Measurements from ENCODE around the gene RAB39A. TPM values are rescaled to one million over a fixed set of nuclear protein-coding genes. Genes with fewer than 3 reads are reported as not detected.

The RAB39A gene
- total RNA-seq, 2 experiments from 2014 or later, result 0.28 TPM; not detected in 1

Other genes starting within 250 kb of the RAB39A start
- not detected for gene SLN, start 216.4 kb upstream of the RAB39A start, total RNA-seq
- gene SLC35F2, start 69.7 kb upstream of the RAB39A start, total RNA-seq, result 10 to 100 TPM; 10.3 to 13.3 TPM
- gene CUL5, start 80.5 kb downstream of the RAB39A start, total RNA-seq, result 10 to 100 TPM; 27.1 to 28.3 TPM
- gene ACAT1, start 193.1 kb downstream of the RAB39A start, total RNA-seq, result 10 to 100 TPM; 46.2 to 55.1 TPM

Data from activated CD4-positive, alpha-beta memory T cell treated with anti-CD3 and anti-CD28 coated beads, Interleukin-2, amount 10 ng/mL, durations not matched to agents 7 days and 5 days (primary cell).